Muscle of leg (tissue), 16 donors: ENCODE results near the gene STRIP1. TPM values are rescaled to one million over a fixed set of nuclear protein-coding genes. Genes with fewer than 3 reads are reported as not detected.

Experiments
- DNase-seq: peaks from one replicate; pipeline ENCODE4 v3.0.0; 2013
- H3K27ac ChIP-seq: one replicate; pipeline ENCODE4 v1.5.1; 2013; ENCODE audit warnings: mild to moderate bottlenecking, low read length, control low read depth
- H3K27me3 ChIP-seq: one replicate; pipeline ENCODE4 v1.6.1; 2013; ENCODE audit warnings: low read length; ENCODE audit not compliant: control insufficient read depth, insufficient read depth
- H3K36me3 ChIP-seq: one replicate; pipeline ENCODE4 v1.6.1; 2013; ENCODE audit warnings: low read length; ENCODE audit not compliant: control insufficient read depth, insufficient read depth
- H3K4me1 ChIP-seq: one replicate; pipeline ENCODE4 v1.6.1; 2013; ENCODE audit warnings: low read length; ENCODE audit not compliant: control insufficient read depth, insufficient read depth
- H3K4me3 ChIP-seq: one replicate; pipeline ENCODE4 v1.5.1; 2013; ENCODE audit warnings: low read length, control low read depth
- H3K9me3 ChIP-seq: replicated peaks from 2 replicates; pipeline ENCODE4 v1.6.1; 2013; ENCODE audit warnings: low read depth, low read length; ENCODE audit not compliant: control insufficient read depth
- WGBS: methylation state at CpG from one replicate; pipeline ENCODE4 v1.1.5; 2013; ENCODE audit warnings: missing lambda C conversion rate; ENCODE audit not compliant: insufficient coverage; 5-methylcytosine and 5-hydroxymethylcytosine counted together
- long read RNA-seq, 11 donors: transcript quantifications; one replicate each; lab custom pipeline, GENCODE V29; 2026
- polyA plus RNA-seq, 8 donors: library from polyadenylated mRNA; unstranded; fragments of 120-200 nt; gene quantifications; one replicate each; pipeline versions ENCODE4 v1.2.1 to v1.2.3, GENCODE V29; 2013; ENCODE audit warnings: inconsistent platforms in 1 of 8, low replicate concordance in 1 of 8; ENCODE audit not compliant: insufficient read length in 8 of 8, insufficient read depth in 1 of 8
- total RNA-seq: library from RNA; stranded (reverse); fragments of 120-200 nt; gene quantifications from one replicate; pipeline ENCODE4 v1.2.4, GENCODE V29; 2013

The STRIP1 gene
- total RNA-seq (33.6 TPM), polyA plus RNA-seq (10 to 100 TPM; 26.5 to 33.4 (median 29.3) TPM)
- long read RNA-seq, donor 1, partial matches to known transcripts = 0 of 1 reads
- long read RNA-seq, donor 1, other reads (novel, unspliced or antisense) = 0 of 1 reads
- long read RNA-seq, donor 2 = 0 reads
- long read RNA-seq, donor 3, partial matches to known transcripts = 0 of 2 reads
- long read RNA-seq, donor 3, other reads (novel, unspliced or antisense) = 0 of 2 reads
- long read RNA-seq, donor 4, partial matches to known transcripts = 0 of 1 reads
- long read RNA-seq, donor 4, other reads (novel, unspliced or antisense) = 0 of 1 reads
- long read RNA-seq, donor 5, partial matches to known transcripts = 0 of 3 reads
- long read RNA-seq, donor 5, other reads (novel, unspliced or antisense) = 0 of 3 reads
- long read RNA-seq, donor 6, partial matches to known transcripts = 0 of 4 reads
- long read RNA-seq, donor 6, other reads (novel, unspliced or antisense) = 0 of 4 reads
- long read RNA-seq, donor 7, partial matches to known transcripts = 0 of 3 reads
- long read RNA-seq, donor 7, other reads (novel, unspliced or antisense) = 0 of 3 reads
- long read RNA-seq, donor 8, partial matches to known transcripts = 0 of 2 reads
- long read RNA-seq, donor 8, other reads (novel, unspliced or antisense) = 0 of 2 reads
- long read RNA-seq, donor 9 = 0 reads
- long read RNA-seq, donor 10, partial matches to known transcripts = 6 of 7 reads
- long read RNA-seq, donor 10, other reads (novel, unspliced or antisense) = 0 of 7 reads
- long read RNA-seq, donor 11, partial matches to known transcripts = 0 of 1 reads
- long read RNA-seq, donor 11, other reads (novel, unspliced or antisense) = 0 of 1 reads

- H3K9me3 ChIP-seq = no peaks in the 10 kb centered on the region
- under 1% methylated on average over 62 of the region's 66 CpGs for WGBS
- H3K36me3 ChIP-seq = peaks cover 16% of the 10 kb centered on the region
- H3K27ac ChIP-seq = peak within 1 kb of the TSS; percentile 80
- peak; percentile 99 for DNase-seq
- peak within 1 kb of the TSS; percentile 76 for H3K4me3 ChIP-seq
- H3K27me3 ChIP-seq = no peaks in the 10 kb centered on the region
- peaks cover 8% of the 10 kb centered on the region for H3K4me1 ChIP-seq
Measured at GRCh38 chr1:110034451-110035235, at the start of gene STRIP1. Gene STRIP1 (plus strand): TSS chr1:110034624. CDS start chr1:110034638, 14 bp downstream.

GRCh38 chr1:109985247-109986053 lies 49.0 kb upstream of the STRIP1 start:
- 0% methylated on average over 15 of the region's 22 CpGs for WGBS
- Histone ChIP-seq H3K27me3 (peaks cover 7% of the 10 kb centered on the region), H3K27ac (peak overlapping the region; percentile 94), H3K36me3 (no peaks in the 10 kb centered on the region), H3K4me3 (peak overlapping the region; percentile 90), H3K4me1 (peaks cover 26% of the 10 kb centered on the region), H3K9me3 (no peaks in the 10 kb centered on the region)
- DNase-seq = no peak

- Histone ChIP-seq H3K27me3 (peaks cover 7% of the 10 kb centered on the region), H3K4me3 (peak overlapping the region; percentile 90), H3K27ac (no peak overlapping the region), H3K4me1 (peaks cover 23% of the 10 kb centered on the region), H3K9me3 (no peaks in the 10 kb centered on the region), H3K36me3 (no peaks in the 10 kb centered on the region)
- WGBS = no CpG with 5 or more reads among the region's 3 CpGs
- no peak for DNase-seq
Measured at GRCh38 chr1:109986054-109986444, 48.4 kb upstream of the STRIP1 start.

GRCh38 chr1:109988349-109988914 lies 46.0 kb upstream of the STRIP1 start:
- H3K36me3 ChIP-seq = peaks cover 3% of the 10 kb centered on the region
- H3K27ac ChIP-seq = no peak overlapping the region
- 100% methylated on average over 1 of the region's 3 CpGs for WGBS
- peaks cover 21% of the 10 kb centered on the region for H3K4me1 ChIP-seq
- H3K4me3 ChIP-seq = no peak overlapping the region
- no peaks in the 10 kb centered on the region for H3K9me3 ChIP-seq
- peaks cover 2% of the 10 kb centered on the region for H3K27me3 ChIP-seq
- DNase-seq = no peak

GRCh38 chr1:109989506-109990301 lies 44.7 kb upstream of the STRIP1 start:
- no peak overlapping the region for H3K27ac ChIP-seq

GRCh38 chr1:109990302-109990653 lies 44.1 kb upstream of the STRIP1 start:
- H3K9me3 ChIP-seq = no peaks in the 10 kb centered on the region
- no peaks in the 10 kb centered on the region for H3K27me3 ChIP-seq
- peaks cover 3% of the 10 kb centered on the region for H3K36me3 ChIP-seq
- whole genome bisulfite sequencing = 100% methylated on average over 1 of the region's 2 CpGs
- H3K4me1 ChIP-seq = peaks cover 16% of the 10 kb centered on the region
- DNase-seq = no peak
- H3K4me3 ChIP-seq = no peak overlapping the region
- H3K27ac ChIP-seq = no peak overlapping the region

More at GRCh38 chr1:109989506-109990301, 44.7 kb upstream of the STRIP1 start:
- peaks cover 3% of the 10 kb centered on the region for H3K36me3 ChIP-seq
- peaks cover 13% of the 10 kb centered on the region for H3K4me1 ChIP-seq
- WGBS = 60% methylated on average over 1 of the region's 9 CpGs
- peak; percentile 26 for DNase-seq
- H3K27me3 ChIP-seq = no peaks in the 10 kb centered on the region
- no peaks in the 10 kb centered on the region for H3K9me3 ChIP-seq
- no peak overlapping the region for H3K4me3 ChIP-seq

GRCh38 chr1:109991400-109991925 lies 43.0 kb upstream of the STRIP1 start:
- Histone ChIP-seq H3K27ac (no peak overlapping the region), H3K9me3 (no peaks in the 10 kb centered on the region), H3K27me3 (no peaks in the 10 kb centered on the region), H3K4me1 (peaks cover 6% of the 10 kb centered on the region), H3K4me3 (no peak overlapping the region), H3K36me3 (peaks cover 6% of the 10 kb centered on the region)
- no peak for DNase-seq
- WGBS = 93% methylated on average over 3 of the region's 5 CpGs

GRCh38 chr1:109993885-109994284 lies 40.5 kb upstream of the STRIP1 start:
- H3K27me3 ChIP-seq = no peaks in the 10 kb centered on the region
- 62% methylated on average over 3 of the region's 3 CpGs for WGBS
- no peak overlapping the region for H3K27ac ChIP-seq
- peaks cover 4% of the 10 kb centered on the region for H3K4me1 ChIP-seq
- peaks cover 9% of the 10 kb centered on the region for H3K36me3 ChIP-seq
- no peak overlapping the region for H3K4me3 ChIP-seq
- H3K9me3 ChIP-seq = no peaks in the 10 kb centered on the region
- peak; percentile 43 for DNase-seq
